Effector memory CD8-positive, alpha-beta T cell (primary cell): ENCODE data around the gene LHFPL6.

ENCODE experiments used
- ATAC-seq: fragments of 150-1000 bp; cut with Tn5 transposase; replicated peaks from 2 replicates; pipeline ENCODE4 v1.10.0; 2021; ENCODE audit warnings: mild to moderate bottlenecking, moderate library complexity
- DNase-seq, 3 experiments: peaks; one replicate each; pipeline ENCODE4 v3.0.0; 2021
- H3K27ac Mint-ChIP-seq, 2 donors: one replicate each; pipeline ENCODE4 v1.8.0; 2022; ENCODE audit warnings: mild to moderate bottlenecking in 2 of 2, mixed read lengths in 2 of 2, moderate library complexity in 2 of 2
- H3K27me3 Mint-ChIP-seq, 2 donors: one replicate each; pipeline ENCODE4 v1.8.0; 2022; ENCODE audit warnings: mixed read lengths in 2 of 2
- H3K36me3 Mint-ChIP-seq: one replicate; pipeline ENCODE4 v1.8.0; 2022; ENCODE audit warnings: mild to moderate bottlenecking, moderate library complexity, mixed read lengths; ENCODE audit not compliant: insufficient read depth
- H3K4me1 Mint-ChIP-seq, 2 donors: one replicate each; pipeline ENCODE4 v1.8.0; 2022; ENCODE audit warnings: low read depth in 2 of 2, mixed read lengths in 2 of 2
- H3K4me3 Mint-ChIP-seq, 2 donors: one replicate each; pipeline ENCODE4 v1.8.0; 2022; ENCODE audit warnings: mild to moderate bottlenecking in 2 of 2, mixed read lengths in 2 of 2, moderate library complexity in 2 of 2
- H3K9me3 Mint-ChIP-seq, 2 donors: one replicate each; pipeline ENCODE4 v1.8.0; 2022; ENCODE audit warnings: mixed read lengths in 2 of 2

The LHFPL6 gene

GRCh38 chr13:39604756-39605155 lies 1.8 kb upstream of the LHFPL6 start:
- no peaks in the 10 kb centered on the region for H3K36me3 Mint-ChIP-seq
- H3K9me3 Mint-ChIP-seq: no peaks in the 10 kb centered on the region
- H3K4me3 Mint-ChIP-seq: no peak overlapping the region
- ATAC-seq: no peak
- no peak overlapping the region for H3K27ac Mint-ChIP-seq
- DNase-seq: no peak
- peaks cover 5 to 7% of the 10 kb centered on the region in 2 donors for H3K4me1 Mint-ChIP-seq
- peaks cover 59 to 77% of the 10 kb centered on the region in 2 donors for H3K27me3 Mint-ChIP-seq

- no peak for DNase-seq
- Mint-ChIP-seq H3K27me3 (peaks cover 62 to 68% of the 10 kb centered on the region in 2 donors), H3K9me3 (no peaks in the 10 kb centered on the region), H3K4me1 (peaks cover 5 to 7% of the 10 kb centered on the region in 2 donors), H3K4me3 (peak overlapping the region; percentile 59 to 67), H3K27ac (no peak overlapping the region), H3K36me3 (no peaks in the 10 kb centered on the region)
- no peak for ATAC-seq
Measured at GRCh38 chr13:39603424-39603947, 493 bp upstream of the LHFPL6 start.

GRCh38 chr13:39602277-39602613 lies 748 bp downstream of the LHFPL6 start:
- no peak for DNase-seq
- peaks cover 5 to 7% of the 10 kb centered on the region in 2 donors for H3K4me1 Mint-ChIP-seq
- no peaks in the 10 kb centered on the region for H3K9me3 Mint-ChIP-seq
- peak overlapping the region; percentile 57 to 67 for H3K4me3 Mint-ChIP-seq
- no peak overlapping the region for H3K27ac Mint-ChIP-seq
- peak; percentile 29 for ATAC-seq
- H3K36me3 Mint-ChIP-seq: no peaks in the 10 kb centered on the region
- peaks cover 52 to 58% of the 10 kb centered on the region in 2 donors for H3K27me3 Mint-ChIP-seq

GRCh38 chr13:39601636-39602035 lies 1.4 kb downstream of the LHFPL6 start:
- H3K27me3 Mint-ChIP-seq: peaks cover 51 to 52% of the 10 kb centered on the region in 2 donors
- no peaks in the 10 kb centered on the region for H3K36me3 Mint-ChIP-seq
- H3K27ac Mint-ChIP-seq: no peak overlapping the region
- H3K4me3 Mint-ChIP-seq: peak overlapping the region; percentile 57 to 67
- H3K4me1 Mint-ChIP-seq: peaks cover 5 to 7% of the 10 kb centered on the region in 2 donors
- ATAC-seq: no peak
- DNase-seq: no peak
- H3K9me3 Mint-ChIP-seq: no peaks in the 10 kb centered on the region

GRCh38 chr13:39600766-39601165 lies 2.2 kb downstream of the LHFPL6 start:
- Mint-ChIP-seq H3K4me3 (no peak overlapping the region), H3K36me3 (no peaks in the 10 kb centered on the region), H3K27me3 (peaks cover 51 to 52% of the 10 kb centered on the region in 2 donors), H3K4me1 (peaks cover 5 to 7% of the 10 kb centered on the region in 2 donors), H3K9me3 (no peaks in the 10 kb centered on the region), H3K27ac (no peak overlapping the region)
- ATAC-seq (no peak), DNase-seq (no peak)

- no peak for ATAC-seq
- Mint-ChIP-seq H3K36me3 (no peaks in the 10 kb centered on the region), H3K9me3 (no peaks in the 10 kb centered on the region), H3K4me1 (peaks cover 5 to 7% of the 10 kb centered on the region in 2 donors), H3K4me3 (no peak overlapping the region), H3K27me3 (peaks cover 48 to 50% of the 10 kb centered on the region in 2 donors), H3K27ac (no peak overlapping the region)
- no peak for DNase-seq
Measured at GRCh38 chr13:39599842-39600241, 3.2 kb downstream of the LHFPL6 start.

- peaks cover 40 to 41% of the 10 kb centered on the region in 2 donors for H3K27me3 Mint-ChIP-seq
- no peaks in the 10 kb centered on the region for H3K9me3 Mint-ChIP-seq
- no peak overlapping the region for H3K4me3 Mint-ChIP-seq
- DNase-seq (no peak), ATAC-seq (no peak)
- H3K4me1 Mint-ChIP-seq: peaks cover 5 to 7% of the 10 kb centered on the region in 2 donors
- H3K36me3 Mint-ChIP-seq: no peaks in the 10 kb centered on the region
- H3K27ac Mint-ChIP-seq: no peak overlapping the region
Measured at GRCh38 chr13:39599012-39599411, 4.0 kb downstream of the LHFPL6 start.

GRCh38 chr13:39597838-39598237 lies 5.2 kb downstream of the LHFPL6 start:
- no peaks in the 10 kb centered on the region for H3K9me3 Mint-ChIP-seq
- H3K27me3 Mint-ChIP-seq: peaks cover 29 to 32% of the 10 kb centered on the region in 2 donors
- DNase-seq: no peak
- H3K27ac Mint-ChIP-seq: no peak overlapping the region
- H3K4me3 Mint-ChIP-seq: no peak overlapping the region
- H3K36me3 Mint-ChIP-seq: no peaks in the 10 kb centered on the region
- ATAC-seq: no peak
- peaks cover 0 to 5% of the 10 kb centered on the region in 2 donors for H3K4me1 Mint-ChIP-seq

GRCh38 chr13:39596685-39597084 lies 6.3 kb downstream of the LHFPL6 start:
- no peaks in the 10 kb centered on the region for H3K36me3 Mint-ChIP-seq
- H3K4me3 Mint-ChIP-seq: no peak overlapping the region
- H3K4me1 Mint-ChIP-seq: no peaks in the 10 kb centered on the region
- H3K9me3 Mint-ChIP-seq: no peaks in the 10 kb centered on the region
- no peak overlapping the region for H3K27ac Mint-ChIP-seq
- H3K27me3 Mint-ChIP-seq: peaks cover 29 to 30% of the 10 kb centered on the region in 2 donors
- no peak for ATAC-seq
- DNase-seq: no peak

- no peaks in the 10 kb centered on the region for H3K9me3 Mint-ChIP-seq
- no peak overlapping the region for H3K4me3 Mint-ChIP-seq
Measured at GRCh38 chr13:39596176-39596575, 6.8 kb downstream of the LHFPL6 start.

GRCh38 chr13:39590466-39591036 lies 12.4 kb downstream of the LHFPL6 start:
- no peak for ATAC-seq
- DNase-seq: no peak

More at GRCh38 chr13:39596176-39596575, 6.8 kb downstream of the LHFPL6 start:
- Mint-ChIP-seq H3K4me1 (no peaks in the 10 kb centered on the region), H3K27me3 (peaks cover 24 to 28% of the 10 kb centered on the region in 2 donors), H3K36me3 (no peaks in the 10 kb centered on the region), H3K27ac (no peak overlapping the region)
- DNase-seq (no peak), ATAC-seq (no peak)

GRCh38 chr13:39588384-39588783 lies 14.6 kb downstream of the LHFPL6 start:
- ATAC-seq (no peak), DNase-seq (no peak)
- Mint-ChIP-seq H3K36me3 (no peaks in the 10 kb centered on the region), H3K9me3 (no peaks in the 10 kb centered on the region), H3K27me3 (peaks cover 23 to 34% of the 10 kb centered on the region in 2 donors), H3K4me3 (no peak overlapping the region), H3K27ac (no peak overlapping the region), H3K4me1 (peaks cover 2 to 4% of the 10 kb centered on the region in 2 donors)

More at GRCh38 chr13:39590466-39591036, 12.4 kb downstream of the LHFPL6 start:
- Mint-ChIP-seq H3K4me3 (no peak overlapping the region), H3K27ac (no peak overlapping the region), H3K4me1 (no peaks in the 10 kb centered on the region), H3K9me3 (no peaks in the 10 kb centered on the region), H3K36me3 (no peaks in the 10 kb centered on the region), H3K27me3 (peaks cover 22 to 26% of the 10 kb centered on the region in 2 donors)

GRCh38 chr13:39587939-39588338 lies 15.1 kb downstream of the LHFPL6 start:
- ATAC-seq: no peak
- no peak overlapping the region for H3K27ac Mint-ChIP-seq
- no peak overlapping the region for H3K4me3 Mint-ChIP-seq
- no peaks in the 10 kb centered on the region for H3K36me3 Mint-ChIP-seq
- H3K9me3 Mint-ChIP-seq: no peaks in the 10 kb centered on the region
- peaks cover 23 to 36% of the 10 kb centered on the region in 2 donors for H3K27me3 Mint-ChIP-seq
- peaks cover 2 to 4% of the 10 kb centered on the region in 2 donors for H3K4me1 Mint-ChIP-seq
- no peak for DNase-seq

- H3K27ac Mint-ChIP-seq: no peak overlapping the region
- no peak overlapping the region for H3K4me3 Mint-ChIP-seq
- H3K9me3 Mint-ChIP-seq: no peaks in the 10 kb centered on the region
- DNase-seq: no peak
- H3K27me3 Mint-ChIP-seq: peaks cover 19 to 36% of the 10 kb centered on the region in 2 donors
- H3K4me1 Mint-ChIP-seq: peaks cover 2 to 4% of the 10 kb centered on the region in 2 donors
- no peaks in the 10 kb centered on the region for H3K36me3 Mint-ChIP-seq
- no peak for ATAC-seq
Measured at GRCh38 chr13:39586958-39587605, 15.9 kb downstream of the LHFPL6 start.
